Right renal cortex interstitium (tissue), 3 donors: ENCODE measurements around the gene CHMP5. TPM values are rescaled to one million over a fixed set of nuclear protein-coding genes. Genes with fewer than 3 reads are reported as not detected.

Source experiments
- DNase-seq, 3 donors: peaks; one replicate each; pipeline ENCODE4 v3.0.0-alpha.2; 2013; ENCODE audit warnings: low read depth in 3 of 3, low spot score in 2 of 3
- polyA plus RNA-seq, 3 donors: library from polyadenylated mRNA; unstranded; fragments of 120-200 nt; gene quantifications; one replicate each; pipeline ENCODE4 v1.2.1, GENCODE V29; 2013; ENCODE audit not compliant: insufficient read length in 3 of 3

The CHMP5 gene
- polyA plus RNA-seq, result 100 to 1,000 TPM; 130 to 143 (median 137) TPM

- DNase-seq, result peak; percentile 96 to 99 (median 97)
Measured at GRCh38 chr9:33264473-33265177, at the start of gene CHMP5, which contains the start of gene BAG1. TSS of gene CHMP5 (plus strand) at chr9:33265049. CDS start at chr9:33265079, 30 bp downstream. TSS of gene BAG1 (minus strand) at chr9:33264708.

- no peak for DNase-seq
Measured at GRCh38 chr9:33220681-33221567, 43.9 kb upstream of the CHMP5 start.

GRCh38 chr9:33221568-33221884 is 43.3 kb upstream of the CHMP5 start:
- DNase-seq, result no peak

GRCh38 chr9:33222031-33222430 is 42.8 kb upstream of the CHMP5 start:
- DNase-seq, result no peak

- DNase-seq, result no peak
Measured at GRCh38 chr9:33223696-33224095, 41.2 kb upstream of the CHMP5 start.

- DNase-seq, result peak; percentile 57 to 77 (median 60)
Measured at GRCh38 chr9:33225319-33226147, 39.3 kb upstream of the CHMP5 start.

- DNase-seq, result no peak
Measured at GRCh38 chr9:33227008-33227398, 37.8 kb upstream of the CHMP5 start.

- DNase-seq, result no peak
Measured at GRCh38 chr9:33227741-33228140, 37.1 kb upstream of the CHMP5 start.

GRCh38 chr9:33228606-33229005 is 36.2 kb upstream of the CHMP5 start:
- DNase-seq, result no peak

GRCh38 chr9:33229359-33230114 is 35.3 kb upstream of the CHMP5 start:
- no peak for DNase-seq

GRCh38 chr9:33230756-33231622 is 33.9 kb upstream of the CHMP5 start:
- no peak for DNase-seq

- no peak for DNase-seq
Measured at GRCh38 chr9:33231623-33231942, 33.3 kb upstream of the CHMP5 start.

GRCh38 chr9:33232815-33233214 is 32.0 kb upstream of the CHMP5 start:
- DNase-seq, result no peak

- no peak for DNase-seq
Measured at GRCh38 chr9:33233626-33234342, 31.1 kb upstream of the CHMP5 start.

- no peak for DNase-seq
Measured at GRCh38 chr9:33234511-33235467, 30.1 kb upstream of the CHMP5 start.

- DNase-seq, result no peak
Measured at GRCh38 chr9:33236571-33236970, 28.3 kb upstream of the CHMP5 start.

- DNase-seq, result no peak
Measured at GRCh38 chr9:33239921-33240320, 24.9 kb upstream of the CHMP5 start, which contains the start of gene SPINK4. TSS of gene SPINK4 (plus strand) at chr9:33240167. CDS start at chr9:33240209, 42 bp downstream.

GRCh38 chr9:33241298-33241697 is 23.6 kb upstream of the CHMP5 start:
- no peak for DNase-seq
